Measurements from ENCODE around the gene LMF1.
A peak's percentile ranks its signal among the peaks of the same experiment; 100 is the strongest.

GRCh38 chr16:970766-971581 lies at the start of gene LMF1:
- no peak for TF ChIP-seq CTCF (IDR thresholded peaks at IDR 0.05)
- peak; percentile 79 to 87 (median 86) for TF ChIP-seq POLR2A (IDR thresholded peaks at IDR 0.05)
